ENCODE data around the gene AK4.

- no peak for TF ChIP-seq CTCF (IDR thresholded peaks at IDR 0.05; ENCODE audit: borderline replicate concordance, extremely low read depth, low read length, poor library complexity, severe bottlenecking)
- no peak for TF ChIP-seq EZH2 (IDR thresholded peaks at IDR 0.05; ENCODE audit: borderline replicate concordance, low read depth, low read length, severe bottlenecking)
Observed at GRCh38 chr1:65232461-65232990, 84.5 kb downstream of the AK4 start.

Data from DND-41 (cell line).